AG04450 (cell line): ENCODE results near the gene PPT2. TPM values are rescaled to one million over a fixed set of nuclear protein-coding genes. Genes with fewer than 3 reads are reported as not detected.

ENCODE experiments used
- CTCF ChIA-PET: fragments of 300-600, 350-600 bp; formaldehyde crosslinking; extraction: SDS; loops from one replicate; lab custom pipeline; 2022; ENCODE audit warnings: antibody characterized with exemption, inconsistent platforms; lab: Charles Lee
- POLR2A ChIA-PET: fragments of 350-600 bp; formaldehyde crosslinking; extraction: SDS; loops from one replicate; lab custom pipeline; 2021; ENCODE audit warnings: antibody characterized with exemption, inconsistent platforms; lab: Yijun Ruan, JAX
- DNase-seq: peaks from one replicate; pipeline ENCODE4 v3.0.0-alpha.2; 2011; ENCODE audit warnings: low read depth, low spot score
- H3K27ac ChIP-seq: one replicate; pipeline ENCODE4 v1.5.1; 2012; ENCODE audit warnings: low read depth, low read length, control low read depth
- H3K27me3 ChIP-seq: one replicate; pipeline ENCODE4 v1.6.0; 2012; ENCODE audit warnings: low read length; ENCODE audit not compliant: control insufficient read depth, insufficient read depth
- H3K4me3 ChIP-seq: 2 replicates; pipeline ENCODE4 v1.5.1; 2011; ENCODE audit warnings: mild to moderate bottlenecking, low read depth, low read length, control low read depth
- H3K9me3 ChIP-seq: 2 replicates; pipeline ENCODE4 v1.5.1; 2012; ENCODE audit warnings: low read length; ENCODE audit not compliant: control insufficient read depth, insufficient read depth
- polyA plus RNA-seq: library from polyadenylated mRNA; depleted of rRNA; stranded (reverse); fragments of >200 nt; gene quantifications from 2 replicates; pipeline ENCODE4 v1.2.3, GENCODE V29; 2011
- TF ChIP-seq, protein P1 (sequence below): IDR thresholded peaks from 2 replicates; pipeline ENCODE4 v1.5.1; 2011; ENCODE audit warnings: low read depth, low read length, control low read depth, inconsistent platforms

Gene PPT2
- polyA plus RNA-seq, 1 experiment, result 12.6 TPM

DNA sequence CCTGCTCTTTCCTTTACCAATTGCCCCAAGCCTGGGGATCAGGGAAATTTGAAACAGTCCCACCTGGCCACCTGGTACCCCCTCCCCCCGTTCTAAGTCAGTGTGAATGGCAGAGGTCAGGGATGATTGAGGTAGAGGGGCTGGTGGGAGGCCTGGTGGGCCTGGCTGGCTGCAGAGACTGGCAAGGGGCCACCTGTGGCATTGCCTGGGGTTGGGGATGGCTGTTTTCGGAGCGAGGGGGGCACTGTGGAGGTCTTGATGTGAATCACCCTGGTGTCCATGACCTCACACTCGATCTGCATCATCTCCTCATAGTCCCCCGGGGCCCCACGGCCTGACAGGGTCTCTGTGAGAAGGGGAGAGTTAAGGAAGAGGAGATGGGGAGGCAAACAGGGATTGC, 38.3 kb upstream of the PPT2 start:
- TF ChIP-seq, protein P1, sequence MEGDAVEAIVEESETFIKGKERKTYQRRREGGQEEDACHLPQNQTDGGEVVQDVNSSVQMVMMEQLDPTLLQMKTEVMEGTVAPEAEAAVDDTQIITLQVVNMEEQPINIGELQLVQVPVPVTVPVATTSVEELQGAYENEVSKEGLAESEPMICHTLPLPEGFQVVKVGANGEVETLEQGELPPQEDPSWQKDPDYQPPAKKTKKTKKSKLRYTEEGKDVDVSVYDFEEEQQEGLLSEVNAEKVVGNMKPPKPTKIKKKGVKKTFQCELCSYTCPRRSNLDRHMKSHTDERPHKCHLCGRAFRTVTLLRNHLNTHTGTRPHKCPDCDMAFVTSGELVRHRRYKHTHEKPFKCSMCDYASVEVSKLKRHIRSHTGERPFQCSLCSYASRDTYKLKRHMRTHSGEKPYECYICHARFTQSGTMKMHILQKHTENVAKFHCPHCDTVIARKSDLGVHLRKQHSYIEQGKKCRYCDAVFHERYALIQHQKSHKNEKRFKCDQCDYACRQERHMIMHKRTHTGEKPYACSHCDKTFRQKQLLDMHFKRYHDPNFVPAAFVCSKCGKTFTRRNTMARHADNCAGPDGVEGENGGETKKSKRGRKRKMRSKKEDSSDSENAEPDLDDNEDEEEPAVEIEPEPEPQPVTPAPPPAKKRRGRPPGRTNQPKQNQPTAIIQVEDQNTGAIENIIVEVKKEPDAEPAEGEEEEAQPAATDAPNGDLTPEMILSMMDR, result no peak
- DNase-seq, result no peak
- POLR2A ChIA-PET, result no interaction called here
- Histone ChIP-seq H3K4me3 (no peak overlapping the region), H3K27ac (no peak overlapping the region), H3K27me3 (no peaks in the 10 kb centered on the region), H3K9me3 (no peaks in the 10 kb centered on the region; the same call in 1 of the 2 replicates)
- CTCF ChIA-PET, result interaction anchor here (2.5 kb wide), 1 partner anchor 13 kb away, joined by 12 read pairs; the partner anchor contains the start of gene ATF6B

DNA sequence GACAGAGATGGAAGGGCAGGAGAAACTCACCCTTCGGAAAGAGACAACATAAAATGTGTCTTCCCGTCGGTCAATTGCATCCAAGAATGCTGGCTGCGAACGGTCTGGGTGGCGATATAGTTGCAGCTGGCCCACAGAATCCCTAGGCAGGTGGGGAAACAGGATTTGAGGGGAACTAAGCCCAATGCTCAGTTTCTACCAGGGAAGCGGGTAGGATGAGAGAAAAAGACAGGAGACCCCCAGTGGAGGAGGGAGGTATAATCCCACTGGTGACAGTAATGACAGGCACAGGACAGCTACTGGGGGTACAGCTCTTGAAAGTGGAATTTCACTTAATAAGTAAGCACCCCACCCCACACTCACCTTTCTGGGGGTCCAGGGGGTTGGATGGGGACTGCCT, 37.3 kb upstream of the PPT2 start:
- Histone ChIP-seq H3K27ac (peak overlapping the region; percentile 21), H3K9me3 (no peaks in the 10 kb centered on the region; the same call in 1 of the 2 replicates), H3K27me3 (no peaks in the 10 kb centered on the region), H3K4me3 (no peak overlapping the region)
- ChIA-PET POLR2A (no interaction called here), CTCF (interaction anchor here (0.9 to 3.2 kb wide), 8 partner anchors 23 to 165 kb away, joined by 3 to 20 read pairs (median 4); no protein-coding TSS in a partner anchor)
- TF ChIP-seq, protein P1, result peak; percentile 54
- DNase-seq, result no peak

DNA sequence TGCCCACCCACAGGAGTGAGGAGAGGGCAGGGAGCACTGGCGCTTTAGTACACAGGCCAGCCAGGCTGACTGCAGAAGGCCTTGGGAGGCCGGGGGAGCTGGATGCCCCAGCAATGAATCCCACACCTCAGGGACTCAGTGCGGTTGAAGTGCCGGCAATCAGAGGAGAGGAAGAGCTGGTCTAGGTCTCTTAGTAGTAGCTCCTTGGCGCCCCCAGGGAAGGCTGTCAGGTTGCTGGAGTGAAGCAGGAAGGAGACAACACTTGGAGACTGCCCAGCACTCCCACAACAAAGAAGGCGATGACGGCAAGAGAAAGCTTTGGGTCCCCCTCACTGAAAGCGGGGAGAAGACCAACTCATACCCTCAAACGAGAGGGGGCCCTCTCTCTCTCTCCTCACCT, 36.5 kb upstream of the PPT2 start:
- ChIA-PET CTCF (interaction anchor here (0.9 to 3.2 kb wide), 13 partner anchors 8 to 166 kb away, joined by 3 to 44 read pairs (median 5); partner anchors contain the start of genes ATF6B, FKBPL and TNXB), POLR2A (no interaction called here)
- TF ChIP-seq, protein P1, result no peak
- DNase-seq, result no peak
- H3K4me3 ChIP-seq, result no peak overlapping the region
- no peaks in the 10 kb centered on the region for H3K27me3 ChIP-seq
- H3K9me3 ChIP-seq, result no peaks in the 10 kb centered on the region; the same call in 1 of the 2 replicates
- H3K27ac ChIP-seq, result no peak overlapping the region

DNA sequence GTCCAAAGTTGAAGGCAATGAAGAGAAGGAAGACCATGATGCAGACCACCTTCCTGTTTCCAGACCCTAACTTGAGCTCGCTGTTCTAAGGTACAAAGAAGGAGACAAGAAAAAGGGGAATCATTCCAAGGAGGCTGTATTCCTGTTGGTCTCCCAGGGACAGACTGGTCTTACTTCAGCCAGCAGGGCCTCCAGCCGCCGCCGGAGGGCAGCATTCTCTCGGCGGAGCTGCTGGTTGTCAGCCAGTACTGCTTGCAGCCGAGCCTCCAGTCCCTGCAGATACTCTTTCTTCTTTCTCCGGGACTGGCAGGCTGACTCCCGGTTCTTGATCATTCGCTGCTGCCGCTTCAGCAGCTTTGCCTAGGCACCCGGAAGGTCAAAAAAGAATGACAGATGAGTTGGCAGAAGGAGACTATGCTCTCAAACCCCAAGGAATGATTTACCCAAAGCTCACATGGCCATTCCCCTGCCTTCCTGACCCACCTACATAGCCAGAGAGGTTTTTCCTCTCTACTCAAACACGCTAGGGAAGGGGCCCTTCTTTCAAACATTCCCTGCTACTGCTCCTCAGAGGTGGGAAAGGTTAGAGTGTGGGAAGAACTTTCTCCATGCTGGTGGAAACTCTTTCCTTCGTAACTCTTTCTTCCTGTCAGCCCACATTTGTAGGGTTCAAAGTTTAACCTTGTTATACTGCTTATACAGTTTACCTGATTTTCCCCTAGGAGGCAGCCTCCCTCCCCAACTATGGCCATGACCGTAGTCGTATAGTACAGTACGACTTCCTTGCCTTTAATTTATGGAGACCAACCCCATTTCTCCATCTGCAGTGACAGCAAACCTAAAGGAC, 34.9 kb upstream of the PPT2 start:
- H3K27ac ChIP-seq, result peak overlapping the region; percentile 33
- POLR2A ChIA-PET, result interaction anchor here (0.6 to 1.7 kb wide), 4 partner anchors 9 to 853 kb away, joined by 3 to 8 read pairs (median 4); partner anchors contain the start of gene ATF6B
- peak; percentile 74 for DNase-seq
- CTCF ChIA-PET, result interaction anchor here (0.6 to 3.2 kb wide), 33 partner anchors 9 to 167 kb away, joined by 3 to 44 read pairs (median 4); partner anchors contain the start of genes AGPAT1, ATF6B, DXO and FKBPL
- H3K9me3 ChIP-seq, result no peaks in the 10 kb centered on the region; the same call in 1 of the 2 replicates
- TF ChIP-seq, protein P1, result peak; percentile 97
- no peaks in the 10 kb centered on the region for H3K27me3 ChIP-seq
- no peak overlapping the region for H3K4me3 ChIP-seq
